ENCODE data around the gene NXT1.
"Not testable (repeated sequence)": the region's sequence is repeated elsewhere in the genome, so short reads cannot be mapped to it uniquely, and the experiment has no call there.

Gene NXT1

DNA sequence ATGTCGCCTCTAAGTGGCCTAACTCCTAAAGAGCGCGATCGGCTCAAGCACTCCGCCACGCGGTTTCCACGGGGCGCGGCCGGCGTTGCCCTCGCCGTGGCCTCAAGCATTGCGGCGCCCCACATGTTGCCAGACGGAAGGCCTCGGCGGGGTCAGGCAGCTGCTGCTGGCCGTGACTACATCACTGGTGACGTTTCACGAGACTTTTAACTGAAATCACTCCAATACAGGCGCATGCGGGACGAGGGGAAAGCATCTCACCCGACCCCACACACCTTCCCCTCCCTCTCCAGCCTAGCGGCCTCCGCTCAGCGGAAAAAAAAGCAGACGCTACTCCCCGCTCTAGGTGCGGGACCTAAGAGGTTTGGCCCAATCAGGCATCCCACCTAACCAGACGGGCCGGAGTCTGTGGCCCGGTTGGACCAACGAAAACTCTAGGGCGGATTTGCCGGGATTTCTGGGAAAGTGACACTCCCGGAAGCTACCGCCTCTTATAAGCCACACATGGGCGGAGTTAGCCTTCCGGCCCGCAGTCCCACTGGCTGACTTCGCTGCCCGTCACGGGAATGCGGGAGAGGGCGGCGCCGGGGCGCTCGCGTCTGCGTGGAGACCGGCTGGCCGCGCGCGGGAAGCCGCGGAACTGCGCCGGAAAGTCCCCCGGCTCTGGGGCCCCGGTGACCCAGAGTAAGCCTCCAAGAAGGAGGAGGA lies at the start of gene NXT1:
TSS of gene NXT1 (plus strand) at position 596 of the 708 bp plus-strand sequence. CDS start 3,251 bp downstream, outside the sequence.
- peak; percentile 97 for DNase-seq

DNA sequence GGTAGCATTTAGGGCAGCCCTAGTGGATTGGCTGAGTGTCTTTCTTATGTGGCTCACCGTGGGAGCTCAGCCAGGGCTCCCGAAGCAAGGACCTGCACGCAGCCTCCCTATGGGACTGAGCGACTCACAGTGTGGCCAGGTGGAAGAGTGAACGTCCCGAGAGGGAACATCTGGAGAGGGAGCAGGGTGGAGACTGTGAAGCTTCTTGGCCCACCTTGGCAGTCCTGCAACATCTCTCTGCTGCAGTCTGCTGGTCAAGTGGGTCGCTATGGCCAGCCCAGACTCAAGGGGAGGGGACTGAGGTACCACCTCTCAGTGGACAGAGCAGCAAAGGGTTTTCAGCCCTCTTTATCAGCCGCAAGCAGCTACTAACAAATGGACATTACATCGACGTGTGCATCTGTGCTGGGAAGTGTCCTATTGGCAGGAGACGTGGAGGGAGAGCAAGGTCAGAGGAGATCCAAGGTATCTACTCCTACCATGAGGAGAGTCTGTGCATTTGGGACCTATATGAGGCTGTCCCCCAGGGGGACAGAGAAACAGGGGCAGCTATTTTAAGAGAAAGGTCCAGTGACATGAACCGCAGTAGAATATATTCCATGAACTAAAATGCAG lies 49.0 kb upstream of the NXT1 start:
- DNase-seq: no peak

DNA sequence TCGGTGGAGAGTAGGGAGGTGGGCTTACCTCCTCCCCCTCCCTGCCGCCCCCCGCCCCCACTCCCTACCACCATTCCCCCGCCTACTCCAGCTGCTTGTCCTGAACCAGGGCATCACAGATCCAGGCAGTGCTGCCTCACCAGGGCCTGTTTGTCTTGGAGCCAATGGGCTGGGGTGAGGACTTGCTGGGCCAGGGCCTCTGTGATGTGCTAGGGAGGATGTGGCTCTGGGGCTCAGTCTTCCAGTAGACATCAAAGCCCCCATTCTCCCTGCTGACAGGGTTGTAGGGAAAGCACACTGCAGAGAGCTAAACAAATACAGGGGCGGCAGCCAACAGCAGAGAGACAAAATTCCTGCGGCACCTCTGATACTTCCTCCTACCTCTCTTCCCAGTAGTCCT lies 48.2 kb upstream of the NXT1 start:
- DNase-seq: no peak

DNA sequence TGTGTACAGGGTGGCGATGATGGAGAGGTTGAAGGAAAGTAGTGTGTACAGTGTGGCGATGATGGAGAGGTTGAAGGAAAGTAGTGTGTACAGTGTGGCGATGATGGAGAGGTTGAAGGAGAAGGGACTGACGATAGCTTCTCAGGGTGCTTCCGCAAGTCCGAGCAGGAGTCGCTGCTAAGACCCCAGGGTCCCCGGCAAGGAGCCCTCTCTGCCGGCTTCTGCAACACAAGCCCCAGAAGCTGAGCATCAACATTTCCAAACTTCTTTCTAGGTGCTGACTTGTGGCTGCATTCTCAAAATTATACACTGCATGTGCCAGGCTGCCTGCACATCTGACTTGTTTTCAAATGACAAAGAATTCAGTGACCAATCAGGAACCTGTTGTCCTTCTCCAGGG lies 47.8 kb upstream of the NXT1 start:
- DNase-seq: no peak

DNA sequence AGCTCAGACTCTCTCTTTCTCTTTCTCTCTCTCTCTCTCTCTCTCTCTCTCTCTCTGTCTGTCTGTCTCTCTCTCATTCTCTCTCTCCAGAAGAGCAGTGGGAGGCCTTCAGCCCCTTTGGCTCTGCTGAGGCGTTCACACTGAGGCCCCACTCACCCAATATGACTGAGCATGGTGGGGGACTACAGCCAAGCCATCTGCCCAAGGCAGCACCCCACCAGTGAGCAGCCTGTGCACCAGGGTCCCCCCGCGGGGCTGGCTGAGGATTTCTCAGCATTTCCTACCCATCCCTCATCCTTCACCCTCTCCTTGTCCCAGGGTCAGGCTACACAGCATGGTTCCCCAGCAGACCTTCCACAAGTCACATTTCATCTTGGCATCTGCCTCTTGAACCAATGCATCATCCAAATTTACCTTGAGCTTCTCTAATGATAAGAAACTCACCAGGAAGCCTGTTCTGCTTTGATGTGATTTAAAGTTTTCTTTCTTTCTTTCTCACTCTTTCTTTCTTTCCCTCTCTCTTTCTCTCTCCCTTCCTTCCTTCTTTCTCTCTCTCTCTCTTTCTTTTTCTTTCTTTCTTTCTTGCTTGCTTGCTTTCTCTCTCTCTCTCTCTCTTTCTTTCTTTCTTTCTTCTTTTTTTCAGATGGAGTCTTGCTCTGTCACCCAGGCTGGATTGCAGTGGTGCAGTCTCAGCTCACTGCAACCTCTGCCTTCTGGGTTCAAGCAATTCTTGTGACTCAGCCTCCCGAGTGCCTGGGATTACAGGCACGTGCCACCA lies 47.1 kb upstream of the NXT1 start:
- no peak for DNase-seq

DNA sequence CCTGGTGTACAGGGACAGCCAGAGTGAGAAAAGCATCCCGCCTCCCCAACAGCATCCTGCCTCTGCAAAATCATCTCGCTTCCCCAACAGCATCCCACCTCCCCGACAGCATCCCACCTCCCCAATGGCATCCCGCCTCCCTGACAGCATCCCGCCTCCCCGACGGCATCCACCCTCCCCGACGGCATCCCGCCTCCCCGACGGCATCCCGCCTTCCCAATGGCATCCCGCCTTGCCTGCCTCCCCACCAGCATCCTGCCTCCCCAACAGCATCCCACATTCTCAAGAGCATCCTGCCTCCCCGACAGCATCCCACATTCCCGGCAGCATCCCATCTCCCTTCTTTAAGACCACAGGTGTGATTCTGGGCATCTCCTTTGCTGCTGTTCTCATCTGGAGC lies 46.0 kb upstream of the NXT1 start:
- DNase-seq: no peak

DNA sequence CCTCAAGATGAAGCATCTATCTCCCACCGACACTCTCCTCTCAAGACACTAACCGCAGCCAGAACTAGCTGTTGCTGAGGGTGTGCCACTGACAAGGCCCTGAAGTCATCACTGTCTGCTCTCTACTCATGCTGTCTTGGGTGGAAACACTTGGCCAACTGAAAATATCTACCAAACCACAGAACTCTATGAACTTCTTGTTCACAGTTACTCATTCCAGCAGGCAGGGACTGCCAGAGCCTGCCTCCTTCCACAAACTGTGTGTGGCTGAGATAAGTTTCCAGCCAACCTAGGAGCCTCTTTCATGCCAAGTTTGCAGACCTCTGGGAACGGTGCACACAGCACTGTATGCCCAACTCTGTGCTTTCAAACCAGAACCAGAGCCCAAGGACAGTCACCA lies 45.5 kb upstream of the NXT1 start:
- DNase-seq: no peak

DNA sequence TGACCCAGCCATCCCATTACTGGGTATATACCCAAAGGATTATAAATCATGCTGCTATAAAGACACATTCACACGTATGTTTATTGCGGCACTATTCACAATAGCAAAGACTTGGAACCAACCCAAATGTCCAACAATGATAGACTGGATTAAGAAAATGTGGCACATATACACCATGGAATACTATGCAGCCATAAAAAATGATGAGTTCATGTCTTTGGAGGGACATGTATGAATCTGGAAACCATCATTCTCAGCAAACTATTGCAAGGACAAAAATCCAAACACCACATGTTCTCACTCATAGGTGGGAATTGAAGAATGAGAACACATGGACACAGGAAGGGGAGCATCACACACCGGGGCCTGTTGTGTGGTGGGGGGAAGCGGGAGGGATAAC lies 43.2 kb upstream of the NXT1 start:
- not testable (repeated sequence) for DNase-seq

DNA sequence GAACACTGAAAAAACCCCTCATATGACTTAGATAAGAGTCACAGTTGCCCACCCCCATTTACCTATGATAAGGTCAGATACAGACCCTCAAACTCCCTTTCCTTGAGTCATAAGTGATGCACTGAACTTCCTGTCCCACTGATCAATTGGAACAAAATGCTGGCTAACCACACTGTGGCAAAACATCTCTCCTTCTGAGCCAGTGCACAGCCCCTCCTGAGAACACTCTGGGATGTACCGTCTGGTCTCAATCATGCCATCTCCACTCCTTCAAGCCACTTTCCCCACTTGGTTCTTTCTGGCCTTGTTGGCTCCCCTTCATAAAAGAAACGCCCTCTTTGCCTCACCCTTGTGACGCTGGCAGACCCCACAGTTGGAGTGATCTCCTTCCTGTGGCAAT lies 42.6 kb upstream of the NXT1 start:
- DNase-seq: no peak

DNA sequence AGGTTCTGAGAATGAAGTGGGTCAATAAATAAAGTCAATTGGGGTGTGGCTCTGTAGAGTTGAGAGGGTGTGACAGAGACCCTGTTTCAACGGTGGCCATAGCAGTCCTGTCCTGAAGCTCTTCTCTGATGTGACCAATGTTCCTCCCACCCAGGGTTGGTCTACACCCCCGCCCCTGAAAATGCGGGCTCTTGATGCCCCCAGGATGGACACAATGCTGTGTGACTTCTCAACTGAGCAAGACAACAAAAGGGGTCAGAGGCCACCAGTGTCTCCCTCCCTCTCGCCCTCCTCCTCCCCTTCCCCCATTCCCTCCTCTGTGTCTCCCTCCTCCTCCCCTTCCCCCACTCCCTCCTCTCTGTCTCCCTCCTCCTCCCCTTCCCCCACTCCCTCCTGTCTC lies 41.7 kb upstream of the NXT1 start:
- no peak for DNase-seq

DNA sequence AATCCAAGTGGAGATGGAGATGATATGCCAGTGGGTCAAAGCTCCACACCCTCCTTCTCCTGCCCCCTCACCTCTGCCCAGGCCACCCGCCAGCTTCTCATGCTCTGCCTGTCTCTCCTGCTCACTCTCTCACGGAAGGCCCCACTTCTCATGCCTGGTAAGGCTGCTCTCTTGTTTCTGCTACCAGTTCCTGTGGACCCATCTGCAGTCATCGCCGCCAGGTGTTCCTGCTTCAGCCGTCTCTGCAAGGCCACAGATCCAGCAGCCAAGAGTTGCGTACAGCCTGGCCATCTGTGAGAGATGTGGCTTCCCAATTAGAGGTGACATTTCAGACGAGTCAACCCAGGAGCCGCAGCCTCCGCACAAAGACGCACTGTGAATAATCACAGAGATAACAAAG lies 40.8 kb upstream of the NXT1 start:
- no peak for DNase-seq

DNA sequence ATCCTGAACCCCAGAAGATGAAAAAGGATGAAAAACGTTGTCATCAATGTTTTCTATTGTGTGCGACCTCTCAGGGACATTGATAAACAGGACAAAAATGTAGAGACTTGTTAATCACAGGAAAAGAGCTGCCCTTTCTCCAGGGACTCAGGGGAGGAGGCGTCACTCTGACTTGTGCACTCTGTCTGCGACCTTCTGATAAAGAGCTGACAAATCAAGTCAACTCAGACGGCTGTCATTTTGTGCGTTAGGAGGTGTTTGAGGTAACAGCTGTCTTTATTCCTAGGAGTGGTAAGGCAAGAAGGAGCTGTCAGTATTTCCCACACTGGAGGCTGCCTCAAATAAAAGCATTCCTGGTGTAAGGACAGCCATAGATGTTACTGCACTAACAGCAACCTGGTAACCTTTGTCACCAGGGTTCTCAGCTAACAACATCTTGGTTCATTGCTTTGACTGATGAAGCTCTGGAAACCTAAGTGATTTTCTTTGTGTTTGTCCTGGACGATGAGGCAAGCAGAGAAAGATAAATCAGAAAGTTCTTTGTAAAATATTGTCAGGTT lies 38.6 kb upstream of the NXT1 start:
- no peak for DNase-seq

DNA sequence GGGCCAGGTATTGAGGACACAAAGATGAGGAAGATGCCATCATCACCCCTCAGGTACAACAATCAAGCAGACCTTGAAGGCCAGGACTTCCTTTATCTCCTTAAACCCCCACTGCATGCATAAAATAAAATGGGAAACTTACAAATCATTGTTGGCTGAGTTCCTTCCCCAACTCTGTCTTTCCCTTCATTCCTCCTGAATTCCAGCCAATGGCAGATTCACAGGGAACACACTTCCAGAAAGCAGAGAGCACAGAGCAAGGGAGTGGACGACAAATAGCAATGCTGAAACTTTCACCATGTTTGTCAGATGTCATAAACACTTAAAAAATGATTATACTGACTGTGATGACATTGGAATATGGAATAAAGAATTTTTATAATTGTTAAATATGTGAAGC lies 37.3 kb upstream of the NXT1 start:
- DNase-seq: no peak

DNA sequence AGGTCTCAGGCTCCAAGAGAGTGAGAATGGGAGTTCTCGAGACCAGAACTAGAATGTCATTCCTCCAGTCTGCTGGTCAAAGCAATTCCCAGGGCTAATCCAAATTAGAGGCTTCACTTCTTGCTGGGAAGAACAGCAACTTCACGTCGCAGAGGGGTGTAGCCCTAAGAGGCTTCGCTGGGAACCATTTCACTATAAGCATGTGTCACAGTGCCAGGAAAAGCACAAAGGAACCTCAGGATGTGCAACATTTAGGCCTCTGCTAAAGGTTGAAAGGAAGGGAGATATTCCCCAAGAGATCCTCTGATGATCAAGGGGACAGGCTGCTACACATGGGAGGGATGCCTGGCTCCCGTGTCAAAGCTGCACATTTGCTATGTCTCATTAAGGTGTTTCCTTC lies 35.9 kb upstream of the NXT1 start:
- DNase-seq: no peak

DNA sequence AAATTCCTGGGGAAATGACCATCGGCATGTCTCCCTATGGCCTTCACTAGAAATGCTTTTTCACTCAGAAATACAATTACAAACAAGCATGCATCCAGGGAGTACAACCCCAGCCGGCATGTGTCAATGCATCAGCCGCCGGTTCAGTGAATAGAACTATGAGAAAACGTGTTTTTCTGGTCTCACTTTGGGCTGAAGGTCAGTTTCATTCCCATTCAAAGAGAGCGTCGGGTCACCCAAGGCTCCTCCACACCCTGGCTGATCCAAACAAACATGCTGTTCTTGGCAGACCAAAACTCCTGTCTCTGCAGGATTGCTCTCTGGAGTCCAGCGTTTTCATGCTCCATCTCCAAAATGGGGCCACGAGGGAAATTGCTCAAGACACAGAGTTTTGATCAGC lies 35.5 kb upstream of the NXT1 start:
- no peak for DNase-seq

DNA sequence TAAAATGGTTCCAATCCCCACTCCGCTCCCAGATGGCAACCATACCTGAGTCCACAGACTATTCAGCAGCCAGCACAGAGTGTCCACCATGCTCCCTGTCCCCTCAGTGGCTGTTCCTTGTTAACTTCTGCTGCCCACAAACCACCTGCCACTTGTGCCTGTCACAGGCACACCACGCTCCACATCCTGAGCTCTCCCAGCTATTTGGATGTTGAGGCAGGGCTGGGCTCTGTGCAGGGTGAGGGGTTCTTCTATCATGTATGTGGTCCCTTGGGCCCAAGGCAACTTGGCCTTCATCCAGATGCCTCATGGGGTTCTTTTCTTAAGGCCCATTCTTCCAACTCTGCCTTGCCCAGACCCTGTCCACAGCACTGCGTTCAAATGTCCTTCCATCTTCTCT lies 34.0 kb upstream of the NXT1 start:
- DNase-seq: no peak

DNA sequence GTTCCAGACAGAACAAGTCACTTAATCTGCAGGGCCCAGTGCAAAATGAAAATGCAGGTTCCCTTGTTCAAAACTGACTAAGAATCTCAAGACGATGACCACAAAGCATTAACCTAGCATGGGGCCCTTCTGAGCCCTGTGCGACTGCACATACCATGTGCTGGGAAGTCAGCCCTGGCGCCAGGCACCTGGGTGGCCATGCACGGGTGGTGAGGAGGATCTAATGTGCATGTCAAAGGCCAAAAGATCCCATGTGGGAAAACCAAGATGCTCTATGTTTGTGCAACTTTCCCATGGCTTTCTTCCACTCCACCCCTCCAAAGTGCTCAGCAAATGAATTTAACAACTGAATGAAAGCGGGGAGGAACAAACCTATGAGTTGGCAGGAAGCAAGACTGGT lies 33.5 kb upstream of the NXT1 start:
- DNase-seq: no peak

DNA sequence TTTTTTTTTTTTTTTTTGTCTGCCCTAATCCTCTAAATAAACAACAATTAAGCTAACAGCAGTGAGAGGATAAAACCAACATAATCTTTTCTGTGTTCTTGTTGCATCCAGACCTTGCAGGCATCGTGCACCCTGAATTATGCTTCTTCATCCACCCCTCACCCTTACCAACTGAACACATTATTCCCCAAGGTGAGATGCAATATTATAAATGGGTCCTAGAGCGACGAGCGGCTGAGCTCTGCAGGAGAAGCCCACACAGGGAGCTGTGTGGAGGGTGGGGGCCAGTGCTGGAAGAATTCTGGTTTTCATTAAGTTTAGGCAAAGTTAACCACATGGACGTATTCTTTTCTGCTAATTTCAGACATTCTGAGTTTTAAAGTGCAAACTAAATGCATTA lies 32.2 kb upstream of the NXT1 start:
- DNase-seq: no peak

DNA sequence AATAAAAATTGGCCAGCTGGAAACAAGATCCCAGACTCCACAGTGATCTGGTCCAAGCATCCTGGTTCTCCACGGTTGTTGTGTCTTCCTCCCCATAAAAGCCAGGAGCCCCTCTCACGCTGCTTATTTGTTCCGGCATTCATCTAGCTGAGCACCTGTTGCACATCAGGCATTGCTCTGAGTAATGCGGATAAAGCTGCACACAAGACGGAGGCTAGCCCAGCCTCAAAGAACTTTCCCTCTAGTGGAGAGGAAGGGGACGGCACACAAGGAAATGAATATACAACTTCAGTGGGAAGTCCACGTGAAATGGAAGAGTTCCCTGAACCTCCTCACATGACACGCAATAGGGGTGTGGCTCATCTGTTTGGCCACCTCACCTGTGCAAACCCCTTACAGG lies 30.3 kb upstream of the NXT1 start:
- no peak for DNase-seq

DNA sequence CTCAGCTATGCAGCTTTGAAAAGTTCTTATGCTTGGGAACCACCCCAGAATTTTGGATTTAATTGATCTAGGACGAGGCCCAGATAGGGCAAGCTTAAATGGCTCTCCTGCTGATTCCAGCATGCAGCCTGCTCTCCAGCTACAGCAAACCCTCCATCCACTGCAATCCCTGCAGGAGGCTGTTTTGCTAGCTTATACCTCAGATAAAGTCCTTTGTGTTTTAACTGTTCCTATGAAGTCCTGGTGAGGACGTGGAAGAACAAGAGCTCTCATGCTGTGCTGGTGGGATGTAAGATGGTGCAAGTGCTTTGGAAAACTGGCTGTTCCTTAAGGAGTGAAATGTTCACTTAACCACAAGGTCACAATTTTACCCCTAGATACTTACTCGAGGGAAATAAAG lies 25.5 kb upstream of the NXT1 start:
- no peak for DNase-seq

DNA sequence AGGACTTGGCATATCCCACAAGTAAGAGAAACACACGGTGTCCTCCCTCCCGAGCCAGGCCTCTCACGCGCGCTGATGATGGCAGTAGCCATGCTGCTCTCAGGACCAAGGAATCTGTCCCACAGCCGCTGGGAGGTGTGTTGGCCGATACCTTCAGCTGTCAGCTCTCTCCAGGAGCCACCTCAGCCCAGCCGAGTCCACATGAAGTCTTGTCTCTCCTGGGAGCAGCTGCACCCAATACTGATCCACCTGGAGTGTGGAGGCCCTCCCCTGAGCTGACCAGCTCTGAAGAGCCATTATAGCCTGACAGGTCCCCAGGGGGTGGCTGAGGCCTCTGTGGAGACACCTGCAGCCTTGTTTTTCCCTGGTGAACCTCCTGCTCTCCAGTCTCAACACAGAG lies 23.8 kb upstream of the NXT1 start:
- DNase-seq: no peak

DNA sequence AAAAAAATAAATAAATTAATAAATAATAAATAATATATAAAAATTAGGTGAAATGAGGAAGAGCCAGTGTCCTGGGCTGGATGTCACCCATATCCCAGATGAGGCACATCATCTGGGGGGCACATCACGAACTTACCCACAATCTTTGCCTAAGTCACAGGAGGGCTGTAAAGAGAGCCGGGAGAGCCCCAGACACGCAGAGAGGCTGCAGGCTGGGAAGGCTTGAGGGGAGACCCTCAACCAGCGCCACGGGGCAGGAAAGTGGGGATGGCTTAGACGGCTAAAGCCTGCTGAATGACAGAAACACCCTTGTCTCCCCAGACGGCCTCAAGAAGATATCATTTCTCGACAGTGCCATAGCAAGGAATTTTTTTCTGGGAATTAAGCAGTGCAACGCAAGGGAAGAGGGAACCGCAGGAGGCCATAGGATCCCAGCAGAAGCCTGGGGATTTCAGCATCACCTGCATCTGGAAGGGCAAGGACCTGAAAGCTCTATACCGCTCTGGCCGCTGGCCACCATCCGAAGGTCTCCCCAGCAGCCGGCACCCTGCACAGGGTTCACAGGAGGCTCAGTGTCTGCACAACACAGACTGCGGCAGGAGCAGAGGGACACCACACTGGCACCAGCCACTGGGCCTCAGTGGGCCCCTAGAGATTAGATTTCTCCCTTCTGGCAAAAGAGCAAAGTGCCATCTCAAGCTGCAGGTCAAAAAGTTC lies 22.8 kb upstream of the NXT1 start:
- no peak for DNase-seq
